SJSA1 (cell line): ENCODE results near the gene GMPR. TPM values are rescaled to one million over a fixed set of nuclear protein-coding genes. Genes with fewer than 3 reads are reported as not detected.
"Not testable (repeated sequence)": the region's sequence is repeated elsewhere in the genome, so short reads cannot be mapped to it uniquely, and the experiment has no call there.

Experiments
- DNase-seq, 2 experiments: peaks; one replicate each; pipeline ENCODE4 v3.0.0-alpha.2; 2015 to 2020; ENCODE audit warnings: low spot score in 2 of 2, low read depth in 1 of 2
- H3K27ac ChIP-seq: fragments of 250-450 bp; sonication (Bioruptor Pico); 2 replicates; pipeline ENCODE4 v1.5.1; 2020; ENCODE audit warnings: mild to moderate bottlenecking, moderate library complexity
- H3K27me3 ChIP-seq: fragments of 250-450 bp; sonication (Bioruptor Pico); replicated peaks from 2 replicates; pipeline ENCODE4 v1.5.1; 2020; ENCODE audit warnings: mild to moderate bottlenecking, moderate library complexity
- H3K36me3 ChIP-seq: fragments of 250-450 bp; sonication (Bioruptor Pico); 2 replicates; pipeline ENCODE4 v1.5.1; 2020; ENCODE audit warnings: mild to moderate bottlenecking
- H3K4me1 ChIP-seq: fragments of 250-450 bp; sonication (Bioruptor Pico); replicated peaks from 2 replicates; pipeline ENCODE4 v1.6.1; 2021; ENCODE audit warnings: mild to moderate bottlenecking
- H3K4me3 ChIP-seq: fragments of 250-450 bp; sonication (Bioruptor Pico); 2 replicates; pipeline ENCODE4 v1.5.1; 2020; ENCODE audit warnings: mild to moderate bottlenecking
- H3K9me3 ChIP-seq: fragments of 250-450 bp; sonication (Bioruptor Pico); replicated peaks from 2 replicates; pipeline ENCODE4 v1.5.1; 2020; ENCODE audit warnings: mild to moderate bottlenecking
- total RNA-seq: library from RNA; depleted of rRNA; stranded (reverse); fragments of >200 nt; shearing (Covaris generic); gene quantifications from 2 replicates; pipeline ENCODE4 v1.2.3, GENCODE V29; 2014

The GMPR gene
- total RNA-seq, 1 experiment from 2014 or later: 21.3 TPM

DNA sequence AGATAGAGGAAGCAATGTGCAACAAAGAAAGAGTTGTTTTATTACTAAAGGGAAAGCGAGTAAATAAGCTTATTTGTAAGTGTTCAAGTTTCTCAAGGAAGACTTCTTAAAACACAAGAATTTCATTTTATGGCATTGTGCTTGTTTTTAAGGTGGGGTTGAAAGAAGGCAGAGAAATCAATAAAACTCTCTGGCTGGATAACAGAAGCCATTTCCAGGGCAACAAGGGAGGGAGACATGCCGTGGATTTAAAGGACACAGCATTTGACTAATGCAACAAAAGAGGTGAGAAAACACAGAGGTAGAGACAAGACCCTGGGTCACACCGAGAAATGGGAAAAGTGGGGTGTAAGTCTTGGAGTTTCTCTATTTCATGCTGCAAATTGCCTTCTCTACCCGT, 28.8 kb upstream of the GMPR start:
- peaks cover 26% of the 10 kb centered on the region for H3K4me1 ChIP-seq
- no peak for DNase-seq
- H3K4me3 ChIP-seq: no peak overlapping the region
- no peaks in the 10 kb centered on the region for H3K9me3 ChIP-seq
- no peak overlapping the region for H3K27ac ChIP-seq
- no peaks in the 10 kb centered on the region for H3K27me3 ChIP-seq
- H3K36me3 ChIP-seq: no peaks in the 10 kb centered on the region

DNA sequence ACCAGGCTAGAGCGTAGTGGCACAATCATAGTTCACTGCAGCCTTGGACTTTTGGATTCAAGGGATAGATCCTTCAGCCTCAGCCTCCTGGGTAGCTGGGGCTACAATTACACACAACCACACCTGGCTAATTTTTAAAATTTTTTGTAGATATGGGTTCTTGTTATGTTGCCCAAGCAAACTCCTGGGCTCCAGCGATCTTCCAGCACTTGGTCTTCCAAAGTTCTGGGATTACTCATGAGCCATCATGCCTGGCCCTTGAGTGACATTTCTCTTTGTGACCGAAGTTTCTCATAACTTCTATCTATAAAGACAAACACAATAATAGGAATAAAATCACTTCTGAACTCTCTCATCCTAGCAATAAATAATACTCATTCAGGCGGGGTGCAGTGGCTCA, 26.1 kb upstream of the GMPR start:
- H3K9me3 ChIP-seq: no peaks in the 10 kb centered on the region
- DNase-seq: no peak
- H3K27ac ChIP-seq: no peak overlapping the region
- H3K4me3 ChIP-seq: no peak overlapping the region
- H3K27me3 ChIP-seq: no peaks in the 10 kb centered on the region
- H3K36me3 ChIP-seq: no peaks in the 10 kb centered on the region
- H3K4me1 ChIP-seq: peaks cover 19% of the 10 kb centered on the region

DNA sequence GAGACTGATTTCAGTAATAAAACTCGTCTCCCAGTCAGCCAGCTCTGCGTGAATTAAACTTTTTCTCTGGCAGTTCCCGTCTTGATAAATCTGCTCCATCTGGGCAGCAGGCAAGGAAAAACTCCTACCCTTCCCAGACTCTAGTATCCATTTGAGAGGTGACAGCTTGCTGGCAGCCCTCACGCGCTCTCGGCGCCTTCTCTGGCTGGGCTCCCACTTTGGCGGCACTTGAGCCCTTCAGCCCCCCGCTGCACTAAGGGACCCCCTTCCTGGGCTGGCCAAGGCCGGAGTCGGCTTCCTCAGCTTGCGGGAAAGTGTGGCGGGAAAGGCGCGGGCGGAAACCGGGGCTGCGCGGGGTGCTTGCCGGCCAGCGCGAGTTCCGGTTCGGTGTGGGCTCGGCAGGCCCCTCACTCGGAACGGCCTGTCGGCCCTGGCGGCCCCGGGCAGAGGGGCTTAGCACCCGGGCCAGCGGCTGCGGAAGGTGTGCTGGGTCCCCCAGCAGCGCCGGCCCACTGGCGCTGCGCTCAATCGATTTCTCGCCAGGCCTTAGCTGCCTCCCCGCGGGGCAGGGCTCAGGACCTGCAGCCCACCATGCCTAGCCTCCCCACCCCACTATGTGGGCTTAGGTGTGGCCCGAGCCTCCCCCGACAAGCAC, 21.8 kb upstream of the GMPR start:
- Histone ChIP-seq H3K36me3 (no peaks in the 10 kb centered on the region), H3K9me3 (no peaks in the 10 kb centered on the region), H3K4me3 (no peak overlapping the region), H3K4me1 (peaks cover 19% of the 10 kb centered on the region), H3K27ac (peak overlapping the region; percentile 50), H3K27me3 (no peaks in the 10 kb centered on the region)
- no peak for DNase-seq

DNA sequence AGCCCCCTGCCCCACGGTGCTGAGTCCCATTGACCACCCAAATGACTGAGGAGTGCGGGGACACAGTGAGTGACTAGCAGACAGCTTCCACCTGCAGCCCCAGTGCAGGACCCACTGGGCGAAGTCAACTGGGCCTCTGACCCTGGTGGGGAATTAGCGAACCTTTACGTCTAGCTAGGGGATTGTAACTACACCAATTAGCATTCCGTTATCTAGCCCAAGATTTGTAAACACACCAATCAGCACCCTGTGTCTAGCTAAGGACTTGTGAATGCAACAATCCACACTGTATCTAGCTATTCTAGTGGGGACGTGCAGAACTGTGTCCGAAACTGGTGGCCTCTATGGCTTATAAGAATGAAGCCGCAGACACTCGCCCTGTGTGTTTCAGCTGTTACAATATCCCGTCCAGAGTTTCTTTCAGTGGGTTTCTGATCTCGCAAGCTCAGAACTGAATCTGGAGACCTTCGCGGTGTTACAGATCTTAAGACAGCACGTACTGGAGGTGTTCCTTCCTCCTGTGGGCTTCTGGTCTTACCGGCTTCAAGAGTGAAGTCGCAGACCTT, 21.1 kb upstream of the GMPR start:
- DNase-seq: no peak
- Histone ChIP-seq H3K36me3 (no peaks in the 10 kb centered on the region), H3K4me1 (peaks cover 19% of the 10 kb centered on the region), H3K4me3 (no peak overlapping the region), H3K9me3 (no peaks in the 10 kb centered on the region), H3K27me3 (no peaks in the 10 kb centered on the region), H3K27ac (no peak overlapping the region)

DNA sequence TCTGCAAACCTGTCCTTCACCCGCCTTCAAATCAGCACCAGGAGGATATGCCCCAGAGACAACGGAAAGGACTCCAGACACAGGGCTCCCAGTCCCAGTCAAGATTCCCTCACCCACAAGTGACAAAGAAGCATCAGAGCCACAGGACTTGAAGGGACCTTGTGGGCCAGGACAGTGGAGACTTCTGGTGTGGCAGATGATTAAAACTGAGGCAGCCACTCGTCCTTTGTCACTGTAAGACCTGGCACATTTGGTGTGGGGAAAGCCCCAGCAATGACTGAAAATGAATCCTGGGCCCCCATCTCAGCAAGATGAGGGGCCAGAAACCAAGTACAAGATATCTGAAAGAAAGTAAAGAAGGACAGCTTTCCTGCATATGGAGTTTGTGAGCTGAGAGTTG, 15.6 kb upstream of the GMPR start:
- H3K27ac ChIP-seq: no peak overlapping the region
- H3K27me3 ChIP-seq: no peaks in the 10 kb centered on the region
- no peaks in the 10 kb centered on the region for H3K4me1 ChIP-seq
- H3K36me3 ChIP-seq: no peaks in the 10 kb centered on the region
- no peak for DNase-seq
- H3K4me3 ChIP-seq: no peak overlapping the region
- H3K9me3 ChIP-seq: no peaks in the 10 kb centered on the region

DNA sequence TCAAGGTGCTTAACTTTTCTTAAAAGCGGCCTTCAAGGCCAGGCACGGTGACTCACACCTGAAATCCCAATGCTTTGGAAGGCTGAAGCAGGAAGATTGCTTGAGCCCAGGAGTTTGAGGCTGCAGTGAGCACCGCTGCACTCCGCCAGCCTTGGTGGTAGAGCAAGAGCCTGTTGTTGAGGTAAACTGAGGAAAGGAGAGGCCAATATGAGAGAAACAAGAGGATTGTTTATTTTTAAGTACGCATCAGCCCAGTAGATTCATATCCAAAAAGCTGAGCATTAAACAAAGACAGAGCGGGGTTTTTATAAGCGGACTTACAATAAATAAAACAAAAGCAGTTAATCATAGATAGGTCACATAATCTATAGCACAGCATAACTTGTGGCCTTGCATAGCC, 15.0 kb upstream of the GMPR start:
- Histone ChIP-seq H3K27me3 (no peaks in the 10 kb centered on the region), H3K4me1 (no peaks in the 10 kb centered on the region), H3K9me3 (no peaks in the 10 kb centered on the region), H3K27ac (no peak overlapping the region), H3K36me3 (no peaks in the 10 kb centered on the region), H3K4me3 (no peak overlapping the region)
- no peak for DNase-seq

DNA sequence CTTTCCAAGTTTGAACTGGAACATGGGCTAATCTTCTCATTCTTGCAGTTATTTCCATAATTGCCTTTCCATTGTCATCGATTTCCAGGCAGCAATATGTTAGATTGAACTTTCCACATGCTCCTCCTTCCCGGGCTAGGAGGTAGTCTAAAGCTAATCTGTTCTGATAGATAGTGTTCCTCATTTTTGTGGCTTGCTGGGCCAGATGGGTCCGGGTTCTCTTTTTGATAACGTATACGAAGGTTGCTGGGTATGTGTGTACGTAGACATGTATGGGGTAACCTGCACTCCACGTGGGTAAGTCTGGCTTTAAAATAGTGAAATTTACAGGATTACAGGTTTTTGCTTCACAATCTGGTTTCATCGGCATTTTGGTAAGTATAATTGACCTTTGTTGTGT, 14.0 kb upstream of the GMPR start:
- no peak for DNase-seq
- H3K9me3 ChIP-seq: no peaks in the 10 kb centered on the region
- H3K4me3 ChIP-seq: no peak overlapping the region
- no peaks in the 10 kb centered on the region for H3K27me3 ChIP-seq
- no peak overlapping the region for H3K27ac ChIP-seq
- no peaks in the 10 kb centered on the region for H3K36me3 ChIP-seq
- H3K4me1 ChIP-seq: peaks cover 7% of the 10 kb centered on the region

DNA sequence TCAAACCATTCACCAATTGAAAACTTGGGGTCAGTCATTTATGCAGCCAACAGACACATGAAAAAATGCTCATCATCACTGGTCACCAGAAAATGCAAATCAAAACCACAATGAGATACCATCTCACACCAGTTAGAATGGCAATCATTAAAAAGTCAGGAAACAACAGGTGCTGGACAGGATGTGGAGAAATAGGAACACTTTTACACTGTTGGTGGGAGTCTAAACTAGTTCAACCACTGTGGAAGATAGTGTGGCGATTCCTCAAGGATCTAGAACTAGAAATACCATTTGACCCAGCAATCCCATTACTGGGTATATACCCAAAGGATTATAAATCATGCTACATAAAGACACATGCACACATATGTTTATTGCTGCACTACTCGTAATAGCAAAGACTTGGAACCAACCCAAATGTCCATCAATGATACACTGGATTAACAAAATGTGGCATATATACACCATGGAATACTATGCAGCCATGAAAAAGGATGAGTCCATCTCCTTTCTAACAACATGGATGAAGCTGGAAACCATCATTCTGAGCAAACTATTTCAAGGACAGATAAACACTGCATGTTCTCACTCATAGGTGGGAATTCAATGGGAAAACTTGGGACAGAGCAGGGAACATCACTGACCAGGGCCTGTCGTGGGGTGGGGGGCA, 13.2 kb upstream of the GMPR start:
- not testable (repeated sequence) for H3K27me3 ChIP-seq, H3K4me1 ChIP-seq, H3K9me3 ChIP-seq, H3K4me3 ChIP-seq, DNase-seq, H3K36me3 ChIP-seq, H3K27ac ChIP-seq

DNA sequence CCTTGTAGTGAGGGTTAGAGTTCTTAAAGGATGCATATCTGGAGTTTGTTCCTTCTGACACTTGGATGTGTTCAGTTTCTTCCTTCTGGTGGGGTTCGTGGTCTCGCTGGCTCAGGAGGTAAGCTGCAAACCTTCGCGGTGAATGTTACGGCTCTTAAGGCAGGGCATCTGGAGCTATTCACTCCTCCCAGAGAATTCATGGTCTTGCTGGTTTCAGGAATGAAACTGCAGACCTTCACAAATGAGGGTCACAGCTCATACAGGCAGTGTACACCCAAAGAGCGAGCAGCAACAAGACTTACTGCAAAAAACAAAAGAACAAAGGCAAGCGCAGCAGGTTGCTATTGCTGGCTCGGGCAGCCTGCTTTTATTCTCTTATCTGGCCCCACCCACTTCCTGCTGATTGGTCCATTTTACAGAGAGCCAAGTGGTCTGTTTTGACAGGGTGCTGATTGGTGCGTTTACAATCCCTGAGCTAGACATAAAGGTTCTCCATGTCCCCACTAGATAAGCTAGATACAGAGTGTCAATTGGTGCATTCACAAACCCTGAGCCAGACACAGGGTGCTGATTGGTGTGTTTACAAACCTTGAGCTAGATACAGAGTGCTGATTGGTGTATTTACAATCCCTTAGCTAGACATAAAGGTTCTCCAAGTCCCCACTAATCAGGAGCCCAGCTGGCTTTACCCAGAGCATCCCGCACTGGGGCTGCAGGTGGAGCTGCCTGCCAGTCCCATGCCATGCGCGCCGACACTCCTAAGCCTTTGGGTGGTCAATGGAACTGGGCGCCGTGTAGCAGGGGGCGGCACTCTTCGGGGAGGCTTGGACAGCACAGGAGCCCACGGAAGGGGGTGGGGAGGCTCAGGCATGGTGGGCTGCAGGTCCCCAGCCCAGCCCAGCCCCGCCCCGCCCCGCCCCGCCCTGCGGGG, 12.0 kb upstream of the GMPR start:
- not testable (repeated sequence) for H3K36me3 ChIP-seq, DNase-seq, H3K27ac ChIP-seq

DNA sequence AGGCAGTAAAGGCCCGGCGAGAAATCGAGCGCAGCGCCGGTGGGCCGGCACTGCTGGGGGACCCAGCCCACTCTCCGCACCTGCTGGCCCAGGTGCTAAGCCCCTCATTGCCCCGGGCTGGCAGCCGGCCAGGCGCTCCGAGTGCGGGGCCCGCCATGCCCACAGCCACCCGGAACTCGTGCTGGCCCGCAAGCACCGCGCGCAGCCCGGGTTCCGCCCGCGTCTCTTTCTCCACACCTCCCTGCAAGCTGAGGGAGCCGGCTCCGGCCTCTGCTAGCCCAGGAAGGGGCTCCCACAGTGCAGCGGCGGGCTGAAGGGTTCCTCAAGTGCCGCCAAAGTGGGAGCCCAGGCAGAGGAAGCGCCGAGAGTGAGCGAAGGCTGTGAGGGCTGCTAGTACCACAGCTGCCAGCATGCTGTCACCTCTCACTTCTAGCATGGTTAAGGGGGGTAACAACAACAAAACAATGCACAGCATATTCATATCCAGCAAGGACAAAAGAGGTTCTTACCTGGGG, 11.3 kb upstream of the GMPR start:
- no peak overlapping the region for H3K4me3 ChIP-seq
- no peaks in the 10 kb centered on the region for H3K27me3 ChIP-seq
- no peaks in the 10 kb centered on the region for H3K9me3 ChIP-seq
- DNase-seq: no peak
- no peak overlapping the region for H3K27ac ChIP-seq
- H3K4me1 ChIP-seq: peaks cover 10% of the 10 kb centered on the region
- no peaks in the 10 kb centered on the region for H3K36me3 ChIP-seq

More for the DNA sequence above, 12.0 kb upstream of the GMPR start:
- H3K4me3 ChIP-seq, H3K4me1 ChIP-seq, H3K27me3 ChIP-seq, H3K9me3 ChIP-seq: not testable (repeated sequence)

DNA sequence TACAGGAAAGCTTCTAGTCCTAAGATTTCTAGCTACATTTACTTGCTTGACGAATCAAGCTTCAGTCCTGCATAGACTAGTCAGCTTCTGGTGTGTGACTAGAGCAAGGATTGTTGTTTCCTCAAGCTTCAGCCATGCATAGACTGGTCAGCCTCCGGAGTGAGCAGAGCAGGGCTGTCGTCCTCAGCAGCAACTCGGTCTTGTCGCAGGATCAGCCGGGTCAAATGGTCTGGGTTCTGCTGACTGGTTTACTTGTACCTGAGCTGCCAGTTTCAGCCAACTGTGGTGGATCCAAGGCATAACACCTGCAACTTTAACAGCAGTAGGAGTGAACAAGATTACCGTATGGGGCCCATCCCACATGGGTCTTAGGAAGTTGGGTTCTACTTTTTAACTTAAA, 10.8 kb upstream of the GMPR start:
- DNase-seq: no peak
- Histone ChIP-seq H3K9me3 (no peaks in the 10 kb centered on the region), H3K27me3 (no peaks in the 10 kb centered on the region), H3K4me3 (no peak overlapping the region), H3K4me1 (peaks cover 15% of the 10 kb centered on the region), H3K27ac (no peak overlapping the region), H3K36me3 (no peaks in the 10 kb centered on the region)

DNA sequence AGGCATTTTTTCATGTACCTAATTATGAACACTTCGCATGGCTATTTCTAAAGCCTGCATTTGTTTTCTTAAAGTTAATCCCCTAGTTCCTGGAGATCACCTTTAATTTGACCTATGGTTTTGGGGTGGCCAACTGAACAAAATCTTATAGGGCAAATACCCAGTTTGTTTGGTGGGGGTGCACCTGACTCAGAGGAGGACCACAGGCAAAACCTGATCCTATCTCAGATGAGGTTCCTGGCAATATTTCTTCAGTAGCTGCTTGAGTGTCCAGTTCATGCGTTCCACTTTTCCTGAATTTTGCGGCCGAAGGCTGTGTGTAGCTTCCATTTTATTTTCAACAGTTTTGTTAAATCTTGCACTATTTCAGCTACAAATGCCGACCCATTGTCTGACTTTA, 10.3 kb upstream of the GMPR start:
- Histone ChIP-seq H3K36me3 (no peaks in the 10 kb centered on the region), H3K4me3 (no peak overlapping the region), H3K9me3 (no peaks in the 10 kb centered on the region), H3K27me3 (no peaks in the 10 kb centered on the region), H3K27ac (no peak overlapping the region), H3K4me1 (peaks cover 19% of the 10 kb centered on the region)
- no peak for DNase-seq

DNA sequence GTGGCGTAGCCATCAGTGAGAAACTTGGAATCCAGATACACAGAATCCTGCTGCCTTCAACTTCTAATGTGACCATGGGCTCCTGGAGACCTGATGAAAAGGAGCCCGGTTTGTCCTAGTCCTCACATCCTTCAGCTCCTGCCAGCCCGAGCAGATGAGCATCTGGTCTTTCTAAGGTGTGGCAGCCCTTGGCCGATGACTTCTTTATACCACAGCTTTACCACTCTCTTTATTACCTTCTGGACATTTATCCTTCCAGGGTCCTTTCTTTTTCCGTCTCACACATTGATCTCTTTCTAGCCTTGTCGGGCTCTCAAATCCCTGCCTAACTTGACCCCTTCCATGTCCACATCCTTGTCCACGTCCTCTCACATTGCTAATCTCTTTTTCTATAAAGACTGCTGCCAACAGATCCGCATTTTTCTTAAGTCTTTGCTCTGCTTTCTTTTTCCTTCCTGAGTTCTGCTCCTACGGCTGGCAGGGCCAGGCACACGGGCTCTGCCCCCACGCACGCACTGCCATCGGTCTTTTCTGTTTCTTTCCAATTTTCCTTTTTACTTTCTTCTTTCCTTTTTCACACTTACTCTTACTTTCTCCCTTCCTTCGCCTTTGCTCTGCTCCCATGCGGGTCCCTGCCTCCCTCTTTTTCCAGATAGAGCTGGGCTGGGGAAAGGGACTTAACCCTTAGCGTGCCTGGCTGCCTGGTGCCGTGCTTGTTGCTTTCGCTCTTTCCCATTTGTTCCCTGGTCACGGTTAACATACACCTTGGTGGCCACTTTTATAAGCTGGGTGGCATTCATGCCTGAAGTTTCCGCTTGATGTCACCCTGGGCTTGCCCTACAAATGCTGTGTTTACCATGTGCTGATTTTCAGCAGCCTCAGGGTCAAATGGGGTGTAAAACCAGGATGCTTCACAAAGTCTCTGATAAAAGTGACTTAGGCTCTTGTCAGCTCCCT, 9.4 kb upstream of the GMPR start:
- DNase-seq: no peak
- Histone ChIP-seq H3K36me3 (no peaks in the 10 kb centered on the region), H3K4me1 (peaks cover 19% of the 10 kb centered on the region), H3K9me3 (no peaks in the 10 kb centered on the region), H3K27ac (no peak overlapping the region), H3K27me3 (no peaks in the 10 kb centered on the region), H3K4me3 (peak overlapping the region; percentile 14; the same call in 1 of the 2 replicates)
